ENCODE results near the gene GPC3. TPM values are rescaled to one million over a fixed set of nuclear protein-coding genes. Genes with fewer than 3 reads are reported as not detected.
"Not testable (repeated sequence)": the region's sequence is repeated elsewhere in the genome, so short reads cannot be mapped to it uniquely, and the experiment has no call there.

GPC3 gene
- total and polyA plus RNA-seq, 4 donors: 70.5 to 109 (median 76.3) TPM

DNA sequence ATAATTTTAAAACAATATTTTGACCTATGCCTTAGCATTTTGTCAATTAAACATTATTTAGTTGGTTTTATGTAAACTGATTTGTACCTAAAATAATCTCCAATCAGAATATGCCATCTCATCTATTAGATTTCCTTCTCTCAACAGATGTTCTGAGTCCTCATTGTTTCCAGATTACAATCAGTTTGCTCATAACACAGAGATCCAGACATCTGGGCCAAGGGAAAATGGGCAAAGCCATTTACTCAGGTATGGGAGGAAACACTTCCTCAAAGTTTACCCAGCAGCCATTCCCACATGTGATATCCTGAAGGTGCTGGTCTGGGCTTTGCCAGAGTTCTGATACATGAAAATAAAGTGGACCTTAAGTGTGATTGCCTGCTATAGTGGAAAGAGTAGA, 352.2 kb downstream of the GPC3 start:
- no peaks in the 10 kb centered on the region for H3K4me1 ChIP-seq (ENCODE audit: control insufficient read depth, insufficient read depth, low read length)
- H3K9me3 ChIP-seq (ENCODE audit: control insufficient read depth, insufficient read depth, low read length): no peaks in the 10 kb centered on the region
- no peaks in the 10 kb centered on the region for H3K27me3 ChIP-seq (ENCODE audit: control insufficient read depth, insufficient read depth, low read length)
- H3K36me3 ChIP-seq (ENCODE audit: control insufficient read depth, insufficient read depth, low read length): no peaks in the 10 kb centered on the region
- DNase-seq (ENCODE audit: low read depth in 4 of 6, low spot score in 6 of 6): no peak
- no peak overlapping the region for H3K27ac ChIP-seq (ENCODE audit: low read depth, low read length)
- no peak overlapping the region for H3K4me3 ChIP-seq (ENCODE audit: low read depth, low read length)

DNA sequence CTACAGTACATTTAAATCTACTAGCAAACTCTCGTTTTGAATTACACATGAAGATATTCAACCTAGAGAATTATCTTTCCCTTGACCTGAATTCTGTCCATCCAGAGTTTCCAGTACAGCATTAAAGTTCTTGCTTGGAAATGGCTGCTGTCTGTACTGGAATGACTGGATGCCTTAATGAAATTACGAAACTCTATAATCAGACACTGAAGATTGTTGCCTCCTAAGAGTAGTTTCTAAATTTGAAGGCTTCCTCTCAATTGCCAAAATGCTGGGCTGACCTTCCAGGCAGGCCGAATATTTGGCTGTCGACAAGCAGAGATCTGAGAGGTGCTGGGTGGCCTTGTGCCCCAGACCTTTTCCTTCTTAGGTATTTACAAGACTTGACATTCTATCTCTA, 355.0 kb downstream of the GPC3 start:
- no peak overlapping the region for H3K27ac ChIP-seq (ENCODE audit: low read depth, low read length)
- no peak overlapping the region for H3K4me3 ChIP-seq (ENCODE audit: low read depth, low read length)
- H3K27me3 ChIP-seq (ENCODE audit: control insufficient read depth, insufficient read depth, low read length): no peaks in the 10 kb centered on the region
- H3K36me3 ChIP-seq (ENCODE audit: control insufficient read depth, insufficient read depth, low read length): no peaks in the 10 kb centered on the region
- no peaks in the 10 kb centered on the region for H3K4me1 ChIP-seq (ENCODE audit: control insufficient read depth, insufficient read depth, low read length)
- 50% methylated on average over 1 of the region's 4 CpGs for WGBS (ENCODE audit: insufficient coverage)
- H3K9me3 ChIP-seq (ENCODE audit: control insufficient read depth, insufficient read depth, low read length): no peaks in the 10 kb centered on the region
- no peak for DNase-seq (ENCODE audit: low read depth in 4 of 6, low spot score in 6 of 6)

DNA sequence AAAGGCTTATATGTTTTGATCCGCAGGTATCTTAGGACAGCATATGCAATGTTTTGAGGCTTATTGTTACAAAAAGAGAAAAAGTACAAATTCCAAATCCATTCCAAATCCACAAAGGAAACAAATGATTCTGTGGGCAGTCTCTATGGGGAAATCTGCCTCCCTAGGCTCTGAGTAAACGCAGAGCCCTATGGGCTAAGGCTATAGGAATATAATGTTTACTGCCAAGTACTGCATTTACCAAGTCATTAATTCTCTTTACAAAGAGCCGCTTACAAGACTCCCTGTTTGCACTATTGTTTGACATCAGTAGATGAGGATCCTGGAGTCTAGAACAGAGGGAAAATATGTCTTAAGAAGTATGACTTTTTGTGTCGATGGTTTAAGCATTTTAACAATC, 357.7 kb downstream of the GPC3 start:
- no peak overlapping the region for H3K4me3 ChIP-seq (ENCODE audit: low read depth, low read length)
- H3K9me3 ChIP-seq (ENCODE audit: control insufficient read depth, insufficient read depth, low read length): peaks cover 1% of the 10 kb centered on the region
- WGBS (ENCODE audit: insufficient coverage): no CpG with 5 or more reads among the region's 4 CpGs
- H3K27ac ChIP-seq (ENCODE audit: low read depth, low read length): no peak overlapping the region
- no peaks in the 10 kb centered on the region for H3K27me3 ChIP-seq (ENCODE audit: control insufficient read depth, insufficient read depth, low read length)
- H3K4me1 ChIP-seq (ENCODE audit: control insufficient read depth, insufficient read depth, low read length): no peaks in the 10 kb centered on the region
- DNase-seq (ENCODE audit: low read depth in 4 of 6, low spot score in 6 of 6): no peak
- no peaks in the 10 kb centered on the region for H3K36me3 ChIP-seq (ENCODE audit: control insufficient read depth, insufficient read depth, low read length)

DNA sequence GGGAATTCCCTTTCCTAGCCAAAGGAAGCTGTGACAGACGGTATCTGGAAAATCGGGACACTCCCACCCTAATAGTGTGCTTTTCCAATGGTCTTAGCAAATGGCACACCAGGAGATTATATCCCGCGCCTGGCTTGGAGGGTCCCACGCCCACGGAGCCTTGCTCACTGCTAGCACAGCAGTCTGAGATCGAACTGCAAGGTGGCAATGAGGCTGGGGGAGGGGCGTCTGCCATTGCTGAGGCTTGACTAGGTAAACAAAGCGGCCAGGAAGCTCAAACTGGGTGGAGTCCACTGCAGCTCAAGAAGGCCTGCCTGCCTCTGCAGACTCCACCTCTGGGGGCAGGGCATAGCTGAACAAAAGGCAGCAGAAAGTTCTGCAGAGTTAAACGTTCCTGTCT, 364.0 kb downstream of the GPC3 start:
- WGBS (ENCODE audit: insufficient coverage): 87% methylated on average over 7 of the region's 10 CpGs
- not testable (repeated sequence) for H3K4me1 ChIP-seq (ENCODE audit: control insufficient read depth, insufficient read depth, low read length); DNase-seq (ENCODE audit: low read depth in 4 of 6, low spot score in 6 of 6); H3K27ac ChIP-seq (ENCODE audit: low read depth, low read length); H3K36me3 ChIP-seq (ENCODE audit: control insufficient read depth, insufficient read depth, low read length); H3K27me3 ChIP-seq (ENCODE audit: control insufficient read depth, insufficient read depth, low read length); H3K9me3 ChIP-seq (ENCODE audit: control insufficient read depth, insufficient read depth, low read length); H3K4me3 ChIP-seq (ENCODE audit: low read depth, low read length)

DNA sequence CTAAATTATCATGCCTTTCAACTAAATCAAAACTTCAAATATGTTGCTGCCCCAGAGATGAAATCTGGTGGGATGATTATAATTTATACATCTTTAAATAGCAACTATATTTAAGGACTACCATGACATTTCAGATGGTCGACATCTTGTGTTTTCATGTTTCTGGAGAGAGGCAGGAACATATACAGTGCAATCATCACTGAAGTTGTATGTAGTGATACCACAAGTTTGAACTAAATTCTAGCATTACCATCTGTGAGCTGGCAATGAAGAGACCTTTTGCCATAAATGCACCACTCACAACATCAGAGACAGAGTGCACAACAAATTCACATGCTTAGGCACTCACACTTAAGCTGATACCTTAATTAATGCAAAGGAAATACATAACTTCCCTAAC, 373.7 kb downstream of the GPC3 start:
- Histone ChIP-seq H3K27me3 (ENCODE audit: control insufficient read depth, insufficient read depth, low read length) (peaks cover 4% of the 10 kb centered on the region), H3K27ac (ENCODE audit: low read depth, low read length) (no peak overlapping the region), H3K4me3 (ENCODE audit: low read depth, low read length) (no peak overlapping the region), H3K36me3 (ENCODE audit: control insufficient read depth, insufficient read depth, low read length) (no peaks in the 10 kb centered on the region), H3K4me1 (ENCODE audit: control insufficient read depth, insufficient read depth, low read length) (no peaks in the 10 kb centered on the region), H3K9me3 (ENCODE audit: control insufficient read depth, insufficient read depth, low read length) (peaks cover 7% of the 10 kb centered on the region)
- no CpG with 5 or more reads among the region's 1 CpG for WGBS (ENCODE audit: insufficient coverage)
- peak in 1 of 6 donors; percentile 78 for DNase-seq (ENCODE audit: low read depth in 4 of 6, low spot score in 6 of 6)

DNA sequence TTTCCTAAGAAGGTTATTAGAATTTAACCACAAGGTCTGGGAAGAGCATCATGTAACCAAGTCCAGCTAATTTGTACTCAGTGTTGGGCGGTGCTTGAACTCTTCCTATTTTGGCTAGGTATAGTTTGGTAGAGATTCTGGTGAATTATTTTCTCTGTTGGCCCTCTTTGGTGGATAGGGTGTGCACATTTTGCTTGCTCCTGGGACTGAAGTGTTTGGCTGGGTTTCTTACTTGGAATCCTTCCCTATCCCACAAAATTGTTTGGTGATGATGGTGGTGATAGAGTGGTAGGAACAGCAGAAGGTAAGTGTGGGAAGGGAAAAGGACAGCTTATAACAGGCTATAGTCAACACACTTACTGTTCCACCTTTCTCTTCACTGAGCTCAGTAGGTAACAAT, 375.3 kb downstream of the GPC3 start:
- Histone ChIP-seq H3K36me3 (ENCODE audit: control insufficient read depth, insufficient read depth, low read length) (no peaks in the 10 kb centered on the region), H3K4me1 (ENCODE audit: control insufficient read depth, insufficient read depth, low read length) (no peaks in the 10 kb centered on the region), H3K27me3 (ENCODE audit: control insufficient read depth, insufficient read depth, low read length) (peaks cover 4% of the 10 kb centered on the region), H3K4me3 (ENCODE audit: low read depth, low read length) (no peak overlapping the region), H3K9me3 (ENCODE audit: control insufficient read depth, insufficient read depth, low read length) (peaks cover 7% of the 10 kb centered on the region), H3K27ac (ENCODE audit: low read depth, low read length) (no peak overlapping the region)
- DNase-seq (ENCODE audit: low read depth in 4 of 6, low spot score in 6 of 6): no peak
- WGBS (ENCODE audit: insufficient coverage): no CpG with 5 or more reads among the region's 1 CpG

DNA sequence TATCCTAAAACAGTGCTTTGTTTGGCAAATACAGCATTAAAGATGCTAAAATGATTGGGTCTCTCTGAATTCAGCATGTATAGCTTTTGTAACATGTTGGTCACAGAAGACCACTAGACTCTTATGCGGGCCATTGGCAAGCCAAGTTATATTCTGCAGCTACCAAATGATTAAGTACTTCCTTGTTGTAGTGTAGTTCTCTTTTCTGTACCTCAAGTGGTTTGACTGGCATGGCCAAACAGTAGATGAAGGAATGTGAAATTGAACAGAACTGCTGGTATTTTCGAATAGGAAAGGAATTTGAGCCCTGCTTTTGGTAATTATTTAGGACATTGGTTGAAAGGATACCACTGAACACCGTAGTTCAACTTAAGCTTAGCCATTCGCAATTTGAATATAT, 376.2 kb downstream of the GPC3 start:
- Histone ChIP-seq H3K27ac (ENCODE audit: low read depth, low read length) (no peak overlapping the region), H3K36me3 (ENCODE audit: control insufficient read depth, insufficient read depth, low read length) (no peaks in the 10 kb centered on the region), H3K4me3 (ENCODE audit: low read depth, low read length) (no peak overlapping the region), H3K9me3 (ENCODE audit: control insufficient read depth, insufficient read depth, low read length) (peaks cover 7% of the 10 kb centered on the region), H3K4me1 (ENCODE audit: control insufficient read depth, insufficient read depth, low read length) (no peaks in the 10 kb centered on the region), H3K27me3 (ENCODE audit: control insufficient read depth, insufficient read depth, low read length) (peaks cover 4% of the 10 kb centered on the region)
- no CpG with 5 or more reads among the region's 4 CpGs for WGBS (ENCODE audit: insufficient coverage)
- DNase-seq (ENCODE audit: low read depth in 4 of 6, low spot score in 6 of 6): no peak

DNA sequence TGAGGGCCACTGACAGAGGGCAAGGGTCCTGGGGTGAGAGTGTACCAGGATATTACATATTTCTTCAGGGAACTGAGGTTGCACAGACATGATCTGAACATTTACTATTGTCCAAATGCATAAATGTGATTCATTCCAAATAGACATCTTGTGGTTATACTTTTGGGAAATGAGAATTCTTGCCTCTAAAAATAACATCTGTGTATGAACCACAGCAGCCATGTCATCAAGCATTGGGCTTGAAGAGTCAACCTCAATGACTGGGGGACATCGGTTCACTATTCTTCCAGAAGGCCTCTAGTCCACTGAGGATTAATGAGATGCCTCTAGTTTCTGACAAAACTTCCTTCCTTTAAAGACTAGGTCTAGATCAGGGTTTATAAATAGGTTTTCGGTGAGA, 377.0 kb downstream of the GPC3 start:
- DNase-seq (ENCODE audit: low read depth in 4 of 6, low spot score in 6 of 6): no peak
- H3K4me3 ChIP-seq (ENCODE audit: low read depth, low read length): no peak overlapping the region
- H3K27me3 ChIP-seq (ENCODE audit: control insufficient read depth, insufficient read depth, low read length): peaks cover 4% of the 10 kb centered on the region
- no CpG with 5 or more reads among the region's 2 CpGs for WGBS (ENCODE audit: insufficient coverage)
- peaks cover 3% of the 10 kb centered on the region for H3K9me3 ChIP-seq (ENCODE audit: control insufficient read depth, insufficient read depth, low read length)
- no peaks in the 10 kb centered on the region for H3K36me3 ChIP-seq (ENCODE audit: control insufficient read depth, insufficient read depth, low read length)
- no peak overlapping the region for H3K27ac ChIP-seq (ENCODE audit: low read depth, low read length)
- H3K4me1 ChIP-seq (ENCODE audit: control insufficient read depth, insufficient read depth, low read length): no peaks in the 10 kb centered on the region

DNA sequence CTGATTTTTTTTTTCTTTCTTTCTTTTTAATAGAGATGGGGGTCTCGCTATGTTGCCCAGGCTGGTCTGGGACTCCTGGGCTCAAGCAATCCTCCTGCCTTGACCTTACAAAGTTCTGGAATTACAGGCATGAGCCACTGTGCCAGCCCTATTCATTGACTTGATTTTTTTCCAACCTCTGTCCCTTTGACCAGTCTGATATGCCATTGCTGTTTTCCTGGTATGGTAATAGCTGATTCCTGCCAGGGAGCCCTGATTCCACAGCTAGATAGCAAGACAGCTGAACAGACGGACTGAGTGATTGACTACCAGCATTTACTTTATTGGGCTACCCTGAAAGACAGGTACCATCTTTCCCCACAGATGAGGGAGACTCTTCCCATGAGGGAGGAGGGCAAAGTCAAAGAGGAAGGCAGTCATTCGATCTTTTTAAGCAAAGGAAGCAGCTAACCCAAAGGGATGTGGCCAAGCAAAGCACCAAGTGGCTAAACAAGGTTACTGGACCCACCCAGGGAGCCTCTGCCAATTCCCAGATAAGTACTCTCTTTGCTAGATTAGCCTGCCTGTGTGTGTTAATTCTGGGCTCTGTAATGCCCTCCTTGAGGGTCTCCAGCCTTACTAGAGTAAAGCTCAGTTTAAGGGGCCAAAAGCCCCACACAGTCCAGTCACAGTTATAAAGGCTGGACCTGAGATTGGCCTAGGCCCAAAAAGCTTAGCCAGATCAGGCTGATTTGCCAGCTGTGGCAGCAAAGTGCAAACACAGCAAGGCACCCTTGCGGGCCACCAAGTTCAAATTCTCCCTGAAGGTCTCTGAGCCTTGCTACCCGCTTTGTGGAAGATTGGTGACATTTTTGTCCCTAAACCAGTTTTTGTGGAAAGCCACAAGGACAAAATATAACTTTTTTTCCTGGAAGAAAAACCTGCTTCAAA, 377.7 kb downstream of the GPC3 start:
- Histone ChIP-seq H3K27ac (ENCODE audit: low read depth, low read length) (no peak overlapping the region), H3K36me3 (ENCODE audit: control insufficient read depth, insufficient read depth, low read length) (no peaks in the 10 kb centered on the region), H3K9me3 (ENCODE audit: control insufficient read depth, insufficient read depth, low read length) (no peaks in the 10 kb centered on the region), H3K27me3 (ENCODE audit: control insufficient read depth, insufficient read depth, low read length) (peaks cover 4% of the 10 kb centered on the region), H3K4me1 (ENCODE audit: control insufficient read depth, insufficient read depth, low read length) (no peaks in the 10 kb centered on the region), H3K4me3 (ENCODE audit: low read depth, low read length) (no peak overlapping the region)
- DNase-seq (ENCODE audit: low read depth in 4 of 6, low spot score in 6 of 6): no peak
- 54% methylated on average over 3 of the region's 5 CpGs for WGBS (ENCODE audit: insufficient coverage)

DNA sequence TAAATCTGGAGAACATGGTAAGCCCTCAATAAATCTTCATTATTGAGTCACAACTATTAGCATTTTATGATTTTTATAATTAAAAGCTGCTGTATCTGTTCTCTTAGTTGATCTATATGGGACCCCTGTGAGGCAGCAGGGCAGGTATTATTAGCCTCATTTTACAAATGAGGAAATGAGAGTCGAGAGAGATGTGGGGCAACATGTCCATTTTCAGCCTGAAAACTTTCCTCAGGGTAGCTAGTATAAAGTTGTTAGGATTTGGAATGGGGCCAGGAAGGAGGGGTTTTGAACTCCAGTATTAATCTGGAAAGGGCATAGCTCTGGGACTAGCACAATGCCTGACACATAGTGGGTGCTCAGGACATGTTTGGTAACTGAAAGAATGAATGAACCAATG, 378.4 kb downstream of the GPC3 start:
- H3K27me3 ChIP-seq (ENCODE audit: control insufficient read depth, insufficient read depth, low read length): peaks cover 4% of the 10 kb centered on the region
- H3K4me1 ChIP-seq (ENCODE audit: control insufficient read depth, insufficient read depth, low read length): no peaks in the 10 kb centered on the region
- H3K36me3 ChIP-seq (ENCODE audit: control insufficient read depth, insufficient read depth, low read length): no peaks in the 10 kb centered on the region
- no peaks in the 10 kb centered on the region for H3K9me3 ChIP-seq (ENCODE audit: control insufficient read depth, insufficient read depth, low read length)
- DNase-seq (ENCODE audit: low read depth in 4 of 6, low spot score in 6 of 6): no peak
- no peak overlapping the region for H3K27ac ChIP-seq (ENCODE audit: low read depth, low read length)
- 80% methylated on average over 1 of the region's 1 CpG for WGBS (ENCODE audit: insufficient coverage)
- no peak overlapping the region for H3K4me3 ChIP-seq (ENCODE audit: low read depth, low read length)

Data from spinal cord (tissue), 10 donors.